NCI-H524 treated with DMSO at 0.1 percent for 48 hours (cell line): ENCODE data around the gene SERGEF.

ENCODE experiments used
- DNase-seq: peaks from one replicate; lab custom pipeline; 2025; lab: John Stamatoyannopoulos, UW

Gene SERGEF

DNA sequence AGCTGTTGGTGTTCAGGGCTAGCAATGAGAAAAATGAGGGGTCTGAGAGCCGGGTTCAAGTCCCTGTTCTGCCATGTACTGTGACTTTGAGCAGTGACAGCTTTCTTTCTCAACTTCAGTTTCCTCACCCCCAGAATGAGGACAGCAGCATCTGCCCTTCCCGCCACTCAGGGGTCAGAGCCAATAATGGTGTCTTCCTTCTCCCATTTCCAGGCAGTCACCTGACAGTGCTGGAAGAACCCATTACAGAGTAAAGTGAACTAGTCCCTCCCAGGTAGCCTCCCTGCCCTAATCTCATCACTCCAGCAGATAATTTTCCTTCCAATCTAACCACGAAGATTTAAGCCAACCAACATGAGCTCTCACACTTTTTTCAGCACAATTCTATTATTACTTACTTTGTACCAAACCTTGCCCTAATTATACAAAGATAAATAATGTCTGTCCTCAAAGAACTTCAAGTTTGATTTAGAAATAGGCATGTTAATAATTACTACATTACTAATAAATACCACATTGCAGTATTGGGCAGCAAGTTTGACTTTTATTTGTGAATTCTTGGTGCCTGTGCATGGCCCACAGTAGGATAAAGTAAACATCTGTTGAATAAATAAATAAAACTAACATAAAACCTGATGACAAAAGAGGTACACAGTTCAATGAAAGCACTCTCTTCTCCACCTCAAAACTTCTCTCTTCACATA, 61.0 kb downstream of the SERGEF start:
- no peak for DNase-seq

DNA sequence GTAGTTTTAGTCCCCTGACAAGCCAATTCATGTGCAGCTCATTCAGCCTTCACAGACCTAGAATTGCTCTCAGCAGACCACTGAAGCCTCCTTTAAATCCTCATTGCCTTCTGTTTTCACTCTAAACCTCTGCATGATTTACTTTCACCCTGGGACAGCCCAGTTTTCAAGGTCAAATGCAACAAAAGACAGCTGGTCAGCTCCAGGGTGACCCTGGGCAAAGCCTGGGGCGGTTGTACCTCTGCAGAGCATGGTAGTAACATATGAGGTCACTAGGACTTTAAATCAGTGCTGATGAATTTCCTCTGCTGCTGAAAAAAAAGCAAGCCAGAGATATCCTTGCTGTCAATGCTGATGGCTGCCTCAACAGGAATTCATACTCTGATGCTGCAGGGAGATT, 62.2 kb downstream of the SERGEF start:
- no peak for DNase-seq

DNA sequence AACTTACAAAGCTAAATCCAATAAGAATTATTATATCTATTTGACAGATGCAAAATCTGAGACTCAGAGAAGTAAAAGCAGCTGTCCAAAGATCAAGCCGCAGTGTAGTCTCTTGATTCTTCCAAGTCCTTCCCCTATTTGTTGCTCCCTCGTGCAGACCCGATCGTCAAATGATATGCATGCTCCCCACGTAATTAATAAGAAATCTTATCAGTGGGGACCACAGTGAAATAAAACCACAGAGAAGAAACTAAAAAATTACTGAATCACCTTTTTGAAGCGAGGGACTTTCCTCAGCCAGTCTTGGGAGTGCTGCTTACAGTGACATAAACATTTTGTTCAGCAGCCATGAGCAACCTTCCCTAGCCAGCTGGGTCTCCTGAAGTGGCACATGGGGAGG, 64.6 kb downstream of the SERGEF start:
- DNase-seq = no peak

GRCh38 chr11:17939542-17939941, 73.3 kb downstream of the SERGEF start:
- no peak for DNase-seq

DNA sequence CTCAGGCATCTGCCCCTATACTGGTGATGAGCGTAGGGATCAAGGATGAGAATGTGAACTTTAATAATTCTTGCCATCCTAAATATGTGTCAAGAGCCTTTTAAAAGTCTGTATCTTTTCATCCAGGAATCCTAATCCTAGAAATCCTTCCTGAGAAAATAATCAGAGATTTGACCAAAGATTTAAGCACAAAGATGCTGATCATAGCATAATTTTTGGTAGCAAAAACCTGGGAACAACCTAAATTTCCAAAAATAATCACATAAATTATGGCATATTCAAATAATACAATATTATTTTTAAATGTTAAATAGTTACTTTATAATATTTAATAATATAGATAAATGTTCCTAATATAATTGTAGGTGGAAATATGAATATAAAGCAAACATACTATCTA, 76.1 kb downstream of the SERGEF start:
- no peak for DNase-seq

DNA sequence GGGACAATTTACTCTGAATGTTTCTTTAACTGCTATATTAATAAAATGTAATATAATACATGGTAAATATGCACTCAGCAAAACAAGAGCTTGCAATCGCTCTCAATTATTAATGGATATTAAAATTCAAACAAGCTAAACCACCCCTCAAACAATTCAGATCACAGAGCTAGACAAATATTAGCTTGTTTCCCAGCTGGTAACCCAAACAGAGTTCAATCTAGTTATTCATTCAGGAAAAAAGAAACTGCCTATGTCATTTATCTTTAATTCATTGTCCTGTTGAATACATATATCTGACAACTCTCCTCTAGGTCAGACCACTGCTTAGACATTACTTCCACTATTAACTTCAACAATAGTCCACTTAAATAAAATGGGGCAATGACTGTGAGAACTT, 78.7 kb downstream of the SERGEF start:
- DNase-seq = no peak

GRCh38 chr11:17933708-17934107, 79.1 kb downstream of the SERGEF start:
- no peak for DNase-seq

GRCh38 chr11:17932472-17932871, 80.4 kb downstream of the SERGEF start:
- no peak for DNase-seq

GRCh38 chr11:17931595-17931994, 81.3 kb downstream of the SERGEF start:
- no peak for DNase-seq

GRCh38 chr11:17930544-17931125, 82.2 kb downstream of the SERGEF start:
- peak; percentile 64 for DNase-seq

DNA sequence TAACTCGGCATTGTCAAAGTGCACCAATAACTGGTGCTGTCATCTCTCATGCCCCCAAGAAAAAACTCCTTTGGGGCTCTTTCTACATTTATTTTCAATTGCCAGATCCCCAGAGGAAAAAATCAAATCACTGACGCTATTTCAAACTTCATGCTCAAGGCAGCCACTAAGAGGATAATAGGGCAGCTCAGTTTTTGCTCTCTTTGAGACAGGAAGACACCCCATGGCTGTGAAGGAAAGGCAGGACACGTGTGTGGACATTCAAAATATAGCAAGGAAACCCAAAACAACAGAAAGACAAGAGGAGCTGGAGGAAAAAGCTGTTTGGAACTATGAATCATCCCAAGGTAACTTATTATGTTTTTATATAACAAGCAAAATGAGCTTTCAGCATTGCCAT, 83.7 kb downstream of the SERGEF start:
- no peak for DNase-seq

DNA sequence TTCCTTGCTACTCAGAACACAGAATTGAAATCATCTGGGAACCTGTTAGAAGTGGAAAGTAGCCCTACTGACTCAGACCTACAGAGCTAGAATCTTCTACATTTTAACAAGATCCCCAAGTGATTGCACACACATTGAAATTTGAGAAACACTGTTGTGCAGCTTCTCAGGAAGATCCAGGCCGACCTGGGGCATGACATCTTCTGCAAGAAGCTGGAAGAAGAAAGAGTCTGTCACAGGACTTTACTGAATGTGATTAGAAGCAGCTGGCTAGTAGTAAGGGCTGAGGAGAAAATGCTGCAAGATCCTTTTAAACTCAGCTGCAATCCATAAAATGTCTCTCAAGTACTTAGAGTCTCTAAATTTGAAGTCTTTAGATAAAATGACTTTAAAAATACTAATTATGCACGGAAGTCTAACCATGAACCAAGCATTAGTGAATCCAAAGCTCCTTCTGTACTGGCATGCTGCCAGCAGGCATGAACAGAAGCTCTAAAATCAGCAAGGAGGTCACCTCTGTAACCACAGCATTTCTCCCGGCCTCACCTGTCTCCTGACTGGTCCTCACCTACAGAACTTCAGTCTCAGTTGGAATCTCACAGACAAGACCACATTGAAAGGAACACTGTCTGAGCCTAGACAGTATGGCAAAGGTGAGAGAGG, 85.0 kb downstream of the SERGEF start:
- DNase-seq = no peak

- DNase-seq = no peak
Observed at GRCh38 chr11:17927041-17927440, 85.8 kb downstream of the SERGEF start.

DNA sequence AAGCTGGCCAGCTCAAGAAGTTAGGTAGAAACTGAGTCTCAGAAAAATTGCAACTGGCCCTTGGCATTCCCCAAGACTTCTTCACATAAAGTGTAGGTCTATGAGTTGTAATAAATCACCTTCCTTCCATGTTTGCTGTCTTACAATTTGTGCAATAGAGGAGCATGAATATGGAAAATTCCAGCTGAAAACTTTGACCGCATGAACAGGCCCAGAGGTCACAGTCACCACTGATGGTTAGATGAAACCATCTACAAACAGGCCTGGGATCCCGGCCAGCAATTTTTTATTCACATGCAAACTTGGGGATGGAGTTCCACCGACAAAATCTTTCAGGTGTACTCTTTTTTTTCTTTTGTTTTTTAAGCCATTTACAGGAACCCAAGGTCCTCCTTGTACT, 88.1 kb downstream of the SERGEF start:
- no peak for DNase-seq

GRCh38 chr11:17923217-17923616, 89.6 kb downstream of the SERGEF start:
- DNase-seq = no peak

GRCh38 chr11:17922416-17922788, 90.4 kb downstream of the SERGEF start:
- no peak for DNase-seq

DNA sequence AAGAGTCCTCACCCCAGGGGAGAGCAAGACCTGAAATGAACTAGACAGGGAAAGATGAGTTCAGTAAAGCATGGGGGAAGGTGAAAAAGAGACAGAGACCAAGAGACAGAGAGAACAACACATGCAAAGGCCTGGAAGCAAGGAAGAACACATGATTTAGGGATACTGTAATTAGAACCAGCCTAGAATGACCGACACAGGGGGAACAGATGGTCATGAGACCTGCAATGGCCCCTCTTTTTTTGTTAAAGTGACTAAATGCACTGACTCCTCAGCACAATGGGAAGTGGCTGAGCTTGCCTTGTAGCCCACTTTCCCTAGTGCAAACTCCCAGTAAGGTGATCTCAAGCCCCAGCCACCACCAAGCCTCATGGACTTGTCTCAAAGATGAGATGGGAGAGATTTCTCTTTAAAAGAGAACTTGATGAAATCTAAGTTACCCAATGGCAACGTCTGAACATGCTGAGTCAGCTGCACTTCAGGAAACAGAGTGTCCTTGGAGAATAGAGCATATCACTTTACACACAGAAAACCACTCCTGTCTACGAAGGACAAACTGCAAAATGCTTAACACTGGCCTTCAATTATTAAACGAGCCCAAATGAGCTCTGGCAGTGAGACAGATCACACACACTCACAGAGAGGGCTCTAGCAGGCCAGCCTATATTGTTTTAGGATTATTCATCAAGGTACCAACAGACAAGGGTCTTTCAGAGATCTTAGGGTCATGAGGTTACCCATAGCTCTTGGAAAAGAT, 91.0 kb downstream of the SERGEF start:
- no peak for DNase-seq

- no peak for DNase-seq
Observed at GRCh38 chr11:17918049-17918605, 94.7 kb downstream of the SERGEF start.

- DNase-seq = no peak
Observed at GRCh38 chr11:17917556-17917955, 95.3 kb downstream of the SERGEF start.

DNA sequence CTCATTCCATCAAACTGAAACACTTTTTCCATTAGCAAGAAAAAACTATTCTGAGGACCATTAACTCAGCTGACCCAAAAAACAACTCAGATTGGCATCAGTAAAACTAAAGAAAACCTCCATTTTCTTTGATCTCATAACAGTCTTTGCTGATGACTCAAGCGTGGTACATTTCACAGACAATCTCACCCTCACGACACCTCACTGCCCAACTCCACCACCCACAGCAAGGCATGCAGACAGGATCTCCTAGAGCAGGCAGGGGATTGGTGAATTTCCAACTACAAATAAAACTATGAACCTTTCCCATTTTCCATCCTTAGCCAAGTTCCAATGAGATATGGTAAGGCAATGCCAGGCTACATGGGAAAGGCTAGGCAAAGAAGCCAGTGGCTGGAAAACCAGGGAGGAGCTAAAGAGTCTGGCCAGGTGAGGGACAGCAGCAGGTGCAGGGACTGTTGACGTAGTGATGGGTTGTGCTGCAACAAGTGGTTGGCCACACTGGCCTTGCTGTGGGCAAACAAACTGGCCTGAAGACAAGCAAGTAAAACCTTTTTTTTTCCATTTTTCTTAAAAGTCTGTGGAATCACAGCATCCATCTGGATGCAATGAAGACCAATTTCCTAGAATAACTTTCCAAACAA, 97.2 kb downstream of the SERGEF start:
- no peak for DNase-seq

GRCh38 chr11:17914957-17915356, 97.9 kb downstream of the SERGEF start:
- DNase-seq = no peak

GRCh38 chr11:17907046-17907445, 105.8 kb downstream of the SERGEF start:
- DNase-seq = no peak
